GM20000 (cell line): ENCODE measurements around the gene ADAM30.

Source experiments
- DNase-seq: peaks from one replicate; pipeline ENCODE4 v3.0.0; 2012; ENCODE audit warnings: low spot score
- TF ChIP-seq, protein P1 (sequence below): IDR thresholded peaks from 2 replicates; pipeline ENCODE4 v1.5.1; 2012; ENCODE audit warnings: mild to moderate bottlenecking, control low read depth; ENCODE audit errors: extremely low read depth, missing control alignments

Gene ADAM30

DNA sequence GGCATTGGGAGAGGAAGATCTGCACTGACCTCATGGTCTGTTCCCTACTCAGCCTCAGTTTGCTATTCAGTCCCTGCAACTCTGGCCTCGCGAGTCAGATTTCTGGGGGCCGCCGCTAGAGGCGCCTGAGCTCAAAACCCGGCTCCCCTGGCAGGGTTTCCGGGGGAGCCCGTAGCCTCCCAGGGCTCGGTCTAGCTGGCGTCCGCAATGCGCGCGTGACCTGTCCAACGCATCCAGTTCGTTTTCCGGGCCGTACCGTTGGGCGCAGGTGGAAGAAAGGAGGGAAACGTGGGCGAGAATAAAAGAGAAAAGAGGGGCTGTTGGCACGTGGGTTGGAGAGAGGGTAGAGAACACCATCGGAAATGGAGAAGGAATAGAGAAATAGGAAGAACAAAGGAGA, at the start of gene ADAM30:
Gene ADAM30 (minus strand): TSS at position 213 of the 400 bp plus-strand sequence. CDS start 179 bp downstream, at position 34.
- TF ChIP-seq, protein P1, sequence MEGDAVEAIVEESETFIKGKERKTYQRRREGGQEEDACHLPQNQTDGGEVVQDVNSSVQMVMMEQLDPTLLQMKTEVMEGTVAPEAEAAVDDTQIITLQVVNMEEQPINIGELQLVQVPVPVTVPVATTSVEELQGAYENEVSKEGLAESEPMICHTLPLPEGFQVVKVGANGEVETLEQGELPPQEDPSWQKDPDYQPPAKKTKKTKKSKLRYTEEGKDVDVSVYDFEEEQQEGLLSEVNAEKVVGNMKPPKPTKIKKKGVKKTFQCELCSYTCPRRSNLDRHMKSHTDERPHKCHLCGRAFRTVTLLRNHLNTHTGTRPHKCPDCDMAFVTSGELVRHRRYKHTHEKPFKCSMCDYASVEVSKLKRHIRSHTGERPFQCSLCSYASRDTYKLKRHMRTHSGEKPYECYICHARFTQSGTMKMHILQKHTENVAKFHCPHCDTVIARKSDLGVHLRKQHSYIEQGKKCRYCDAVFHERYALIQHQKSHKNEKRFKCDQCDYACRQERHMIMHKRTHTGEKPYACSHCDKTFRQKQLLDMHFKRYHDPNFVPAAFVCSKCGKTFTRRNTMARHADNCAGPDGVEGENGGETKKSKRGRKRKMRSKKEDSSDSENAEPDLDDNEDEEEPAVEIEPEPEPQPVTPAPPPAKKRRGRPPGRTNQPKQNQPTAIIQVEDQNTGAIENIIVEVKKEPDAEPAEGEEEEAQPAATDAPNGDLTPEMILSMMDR: no peak
- DNase-seq: no peak

GRCh38 chr1:119943216-119943615, 46.9 kb upstream of the ADAM30 start:
- no peak for DNase-seq
- TF ChIP-seq, protein P1: no peak

DNA sequence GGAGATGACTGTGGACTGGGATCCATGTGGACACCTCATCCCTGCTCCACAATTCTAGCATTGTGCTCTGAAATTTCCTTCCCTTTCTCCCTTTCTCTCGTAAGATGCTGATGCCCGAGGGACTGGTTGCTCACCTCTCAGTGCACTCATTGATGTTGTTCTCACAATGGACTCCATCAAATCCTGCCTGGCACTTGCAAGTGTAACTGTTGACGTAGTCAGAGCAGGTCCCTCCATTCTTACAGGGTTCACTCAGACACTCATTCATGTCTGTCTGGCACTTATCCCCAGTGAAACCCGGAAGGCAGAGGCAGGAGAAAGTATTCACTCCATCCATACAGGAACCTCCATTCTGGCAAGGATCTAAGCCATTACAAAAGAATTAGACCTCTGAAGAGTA, 45.1 kb upstream of the ADAM30 start:
- TF ChIP-seq, protein P1: no peak
- no peak for DNase-seq

- DNase-seq: no peak
- TF ChIP-seq, protein P1: no peak
Observed at GRCh38 chr1:119940697-119941096, 44.4 kb upstream of the ADAM30 start.

DNA sequence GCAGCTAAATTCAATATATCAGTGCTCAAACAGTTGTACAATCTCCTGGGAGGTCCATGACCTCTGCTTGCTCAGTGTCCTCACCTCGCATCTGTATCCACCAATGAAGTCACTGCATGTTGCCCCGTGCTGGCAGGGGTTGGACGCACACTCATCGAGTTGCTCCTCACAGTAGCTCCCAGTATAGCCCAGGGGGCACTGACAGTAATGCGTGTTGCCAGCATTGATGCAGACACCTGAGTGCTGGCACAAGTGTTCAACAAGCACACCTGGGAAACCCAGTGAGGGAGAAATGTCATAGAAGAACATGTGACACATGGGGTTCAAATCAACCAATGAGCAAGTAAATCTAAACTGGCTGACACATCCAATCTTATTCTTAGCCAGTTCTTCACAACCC, 40.9 kb upstream of the ADAM30 start:
- TF ChIP-seq, protein P1: no peak
- DNase-seq: no peak

- TF ChIP-seq, protein P1: no peak
- DNase-seq: no peak
Observed at GRCh38 chr1:119935915-119936314, 39.6 kb upstream of the ADAM30 start.

- no peak for DNase-seq
- TF ChIP-seq, protein P1: no peak
Observed at GRCh38 chr1:119935373-119935772, 39.1 kb upstream of the ADAM30 start.
